GM10266 (cell line): Measurements from ENCODE around the gene HSDL1.
A peak's percentile ranks its signal among the peaks of the same experiment; 100 is the strongest.
"Not testable (repeated sequence)": the region's sequence is repeated elsewhere in the genome, so short reads cannot be mapped to it uniquely, and the experiment has no call there.

Source experiments
- DNase-seq: peaks from one replicate; pipeline ENCODE4 v3.0.0; 2012; ENCODE audit errors: extremely low spot score
- CTCF ChIP-seq: IDR thresholded peaks from 2 replicates; pipeline ENCODE4 v1.5.1; 2012; ENCODE audit warnings: mild to moderate bottlenecking, low read depth; ENCODE audit not compliant: control insufficient read depth, insufficient read depth; ENCODE audit errors: missing control alignments

Gene HSDL1

GRCh38 chr16:84121007-84121406, 24.0 kb downstream of the HSDL1 start:
- DNase-seq = no peak
- TF ChIP-seq CTCF = no peak

- no peak for TF ChIP-seq CTCF
- DNase-seq = no peak
Observed at GRCh38 chr16:84120023-84120422, 25.0 kb downstream of the HSDL1 start.

DNA sequence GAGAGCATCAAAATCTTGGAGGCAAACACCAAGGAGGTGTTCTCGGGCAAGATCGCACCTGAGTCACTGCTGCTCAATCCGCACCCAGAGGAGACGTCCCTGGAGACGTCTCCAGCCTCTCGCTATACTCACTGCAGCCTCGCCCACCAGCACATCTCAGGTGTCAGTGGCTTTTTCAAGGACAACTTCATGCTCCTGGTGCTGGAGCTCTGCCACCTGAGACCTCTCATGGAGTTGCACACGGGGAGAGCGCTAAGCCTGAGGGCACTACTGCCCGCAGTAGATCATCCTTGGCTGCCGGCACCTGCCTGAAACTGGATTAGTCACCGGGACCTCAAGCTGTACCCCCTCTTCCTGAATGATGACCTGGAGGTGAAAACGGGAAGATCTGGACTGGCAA, 25.6 kb downstream of the HSDL1 start:
- no peak for TF ChIP-seq CTCF
- no peak for DNase-seq

GRCh38 chr16:84118315-84118714, 26.7 kb downstream of the HSDL1 start:
- not testable (repeated sequence) for DNase-seq

GRCh38 chr16:84117494-84117843, 27.5 kb downstream of the HSDL1 start:
- DNase-seq = peak; percentile 42
- no peak for TF ChIP-seq CTCF

DNA sequence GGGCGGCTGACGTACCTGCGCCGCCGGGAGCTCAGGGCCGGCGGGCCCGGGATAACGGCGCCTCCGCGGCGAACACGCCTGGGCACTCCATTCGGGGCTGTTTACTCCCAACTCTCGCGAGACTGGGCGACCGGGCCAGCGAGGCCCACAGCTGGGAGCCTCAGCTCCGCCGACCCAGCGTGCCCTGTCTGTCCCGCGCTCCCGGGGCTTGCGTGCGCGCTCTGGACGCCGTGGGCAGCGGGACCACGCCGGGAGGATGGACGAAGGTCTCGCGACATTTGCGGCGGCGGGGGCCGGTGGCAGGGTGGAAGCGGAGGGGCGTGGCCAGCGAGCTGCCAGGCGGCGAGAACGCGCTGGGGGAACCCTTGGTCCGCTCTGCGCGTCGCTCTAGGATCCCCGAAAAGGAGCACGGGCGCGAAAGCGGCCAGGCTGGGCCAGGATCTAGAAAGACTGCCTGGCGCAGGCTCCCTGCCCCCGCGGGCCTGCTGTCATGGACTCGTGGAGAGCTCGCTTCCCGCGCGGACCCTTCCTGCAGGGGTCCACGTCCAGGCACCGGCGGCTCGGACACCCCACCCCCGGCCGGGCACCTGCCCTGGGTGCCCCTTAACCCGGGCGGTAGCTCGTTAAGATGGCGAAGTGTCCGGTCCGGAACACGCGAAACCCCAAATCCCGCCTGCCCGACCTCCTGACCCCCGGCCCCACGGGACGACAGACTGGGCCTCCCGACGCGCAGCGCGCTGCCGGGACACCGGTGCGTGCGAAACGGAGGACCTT, 28.1 kb downstream of the HSDL1 start, which contains the start of gene MBTPS1:
Gene MBTPS1, minus strand, starts transcription at position 223 of the 774 bp plus-strand sequence. CDS start 15,159 bp downstream, outside the sequence.
- peak; percentile 97 for DNase-seq
- no peak for TF ChIP-seq CTCF

DNA sequence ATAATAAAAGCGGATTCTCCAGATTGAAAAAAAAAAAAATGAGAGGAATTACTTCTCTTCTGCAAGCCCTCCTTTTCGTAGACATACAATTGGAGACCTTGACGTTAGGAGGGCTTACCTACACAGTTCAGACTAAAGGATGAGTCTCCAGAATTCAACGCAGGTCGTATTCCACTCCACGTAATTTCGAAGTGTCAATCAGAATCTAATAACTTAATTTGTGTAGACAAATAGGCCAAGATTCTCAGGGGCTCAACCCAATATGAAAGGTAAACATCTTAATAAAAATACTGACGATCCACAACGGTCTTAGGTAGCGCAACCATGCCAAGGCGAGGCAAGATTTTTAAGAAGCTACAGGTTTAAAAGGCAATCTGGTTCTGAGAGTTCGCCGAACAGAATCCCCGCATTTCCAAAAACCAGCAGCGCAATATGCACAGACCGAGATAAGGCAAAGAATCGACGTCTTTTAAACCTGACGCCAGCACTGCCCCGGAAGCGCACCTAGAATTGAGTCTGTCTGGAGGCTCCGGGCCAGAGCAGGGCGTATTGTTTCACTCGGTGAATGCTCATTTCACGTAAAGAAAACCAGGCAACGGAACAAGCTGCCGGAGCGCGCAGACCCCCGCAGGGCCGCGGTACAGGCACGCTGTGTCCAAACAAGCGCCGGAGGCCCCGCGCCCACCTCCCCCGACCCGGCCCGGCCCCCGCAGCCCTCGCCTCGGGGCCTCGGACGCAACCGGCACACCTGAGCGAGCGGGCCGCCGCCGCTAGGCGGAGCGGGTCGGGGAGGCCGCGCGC, 28.9 kb downstream of the HSDL1 start:
- TF ChIP-seq CTCF = peak; percentile 46
- no peak for DNase-seq

- DNase-seq = not testable (repeated sequence)
Observed at GRCh38 chr16:84111949-84112348, 33.0 kb downstream of the HSDL1 start.
